HepG2 (cell line): ENCODE data around the gene RAB40A. TPM values are rescaled to one million over a fixed set of nuclear protein-coding genes. Genes with fewer than 3 reads are reported as not detected.

ENCODE experiments used
- ATAC-seq: fragments of 200-7000 bp; cut with Tn5 transposase; 3 replicates; pipeline ENCODE4 v1.9.1; 2020; ENCODE audit warnings: mild to moderate bottlenecking, moderate library complexity
- BruUV-seq: library from RNA; stranded (reverse); fragments of 400-500 nt; replicated peaks from 2 replicates; lab custom pipeline; 2021; lab: Mats Ljungman, UMichigan
- CTCF ChIA-PET: fragments of 300-600 bp; formaldehyde crosslinking; extraction: SDS; loops from one replicate; lab custom pipeline; 2021; ENCODE audit warnings: low total read pairs, inconsistent platforms, low intra/inter-chr PET ratio; lab: Yijun Ruan, JAX
- POLR2A ChIA-PET: fragments of 350-600 bp; sonication (Branson Sonifier 250); formaldehyde crosslinking; loops from one replicate; lab custom pipeline; 2020; ENCODE audit warnings: antibody characterized with exemption, inconsistent platforms; lab: Yijun Ruan, JAX
- DNase-seq: peaks from one replicate; pipeline ENCODE4 v3.0.0-alpha.2; 2015; ENCODE audit warnings: low spot score
- FAIRE-seq: peaks from 3 replicates; lab custom pipeline; 2011; peaks lifted over from hg19 to GRCh38; lab: Jason Lieb, UNC
- H2AFZ ChIP-seq: one replicate; pipeline ENCODE4 v1.6.1; 2011; ENCODE audit warnings: low read length, inconsistent platforms
- H3K27ac ChIP-seq: fragments of 300-600 bp; 3 replicates; pipeline ENCODE4 v1.8.0; 2011; ENCODE audit warnings: mixed run types, mild to moderate bottlenecking, mixed read lengths, low read length, inconsistent platforms; ENCODE audit not compliant: insufficient read depth; ENCODE audit errors: extremely low read length
- H3K27me3 ChIP-seq, 2 experiments: fragments of 200-600 bp in 1 of 2; 2 replicates in 1 of 2; 3 replicates in 1 of 2; pipeline versions ENCODE4 v1.6.0 to v1.8.0; 2011; ENCODE audit warnings: low read length in 2 of 2, mild to moderate bottlenecking in 2 of 2, moderate library complexity in 2 of 2, inconsistent platforms in 1 of 2; ENCODE audit not compliant: insufficient read depth in 2 of 2, control insufficient read depth in 1 of 2
- H3K36me3 ChIP-seq, 2 experiments: fragments of 200-600 bp in 1 of 2; replicated peaks in 1 of 2; 2 replicates in 1 of 2; 3 replicates in 1 of 2; pipeline versions ENCODE4 v1.5.1 to v1.8.0; 2011; ENCODE audit warnings: low read length in 2 of 2, inconsistent platforms in 1 of 2; ENCODE audit not compliant: insufficient read depth in 2 of 2, control insufficient read depth in 1 of 2
- H3K4me1 ChIP-seq: 2 replicates; pipeline ENCODE4 v1.5.1; 2012; ENCODE audit warnings: low read length, inconsistent platforms; ENCODE audit not compliant: insufficient read depth
- H3K4me2 ChIP-seq: 2 replicates; pipeline ENCODE4 v1.6.0; 2011; ENCODE audit warnings: low read depth, low read length, inconsistent platforms
- H3K4me3 ChIP-seq, 3 experiments: fragments of 200-600 bp in 1 of 3; sonication (generic), shearing (Covaris generic) in 1 of 3; replicated peaks in 1 of 3; 2 replicates each; pipeline ENCODE4 v1.5.1; 2011 to 2016; ENCODE audit warnings: low read length in 3 of 3, inconsistent platforms in 2 of 3, low read depth in 2 of 3, mild to moderate bottlenecking in 2 of 3, control low read depth in 1 of 3, mixed read lengths in 1 of 3; ENCODE audit not compliant: insufficient read depth in 1 of 3
- H3K79me2 ChIP-seq: one replicate; pipeline ENCODE4 v1.6.1; 2011; ENCODE audit warnings: low read length, inconsistent platforms; ENCODE audit not compliant: insufficient read depth
- H3K9ac ChIP-seq: 2 replicates; pipeline ENCODE4 v1.6.0; 2011; ENCODE audit warnings: mild to moderate bottlenecking, low read depth, low read length, inconsistent platforms; ENCODE audit not compliant: insufficient read depth
- H3K9me3 ChIP-seq: 2 replicates; pipeline ENCODE4 v1.5.1; 2012; ENCODE audit warnings: mild to moderate bottlenecking, low read length
- H4K20me1 ChIP-seq: 2 replicates; pipeline ENCODE4 v1.6.0; 2011; ENCODE audit warnings: inconsistent platforms, mild to moderate bottlenecking, low read length, moderate library complexity; ENCODE audit not compliant: insufficient read depth
- ASH2L ChIP-seq: fragments of 300-600, 200-600 bp; sonication (generic); IDR thresholded peaks from 2 replicates; pipeline ENCODE4 v1.7.0; 2017; ENCODE audit warnings: low read depth, mild to moderate bottlenecking, moderate library complexity, mixed read lengths, low read length; ENCODE audit not compliant: insufficient read length
- ATAD3A ChIP-seq: sonication (generic); formaldehyde crosslinking; IDR thresholded peaks from 2 replicates; pipeline ENCODE4 v1.4.0; 2020; ENCODE audit warnings: missing genetic modification reagents
- GATA4 ChIP-seq: sonication (generic); IDR thresholded peaks from 2 replicates; pipeline ENCODE4 v1.6.1; 2016; ENCODE audit warnings: antibody characterized with exemption, low read depth, borderline replicate concordance
- MLLT10 ChIP-seq: sonication (generic); formaldehyde crosslinking; IDR thresholded peaks from 2 replicates; pipeline ENCODE4 v1.4.0; 2020; ENCODE audit warnings: missing genetic modification reagents
- SUZ12 ChIP-seq: fragments of 150-350 bp; IDR thresholded peaks from 2 replicates; pipeline ENCODE4 v1.6.1; 2014; ENCODE audit warnings: low read depth, low read length
- ZBTB1 ChIP-seq: sonication (generic); formaldehyde crosslinking; IDR thresholded peaks from 2 replicates; pipeline ENCODE4 v1.4.0; 2020; ENCODE audit warnings: missing genetic modification reagents, borderline replicate concordance
- ZBTB44 ChIP-seq: sonication (generic); formaldehyde crosslinking; IDR thresholded peaks from 2 replicates; pipeline ENCODE4 v1.4.0; 2020; ENCODE audit warnings: missing genetic modification reagents
- ZNF143 ChIP-seq: sonication (generic); formaldehyde crosslinking; IDR thresholded peaks from 2 replicates; pipeline ENCODE4 v1.4.0; 2020; ENCODE audit warnings: missing genetic modification reagents
- ZNF263 ChIP-seq: sonication (generic); formaldehyde crosslinking; IDR thresholded peaks from 2 replicates; pipeline ENCODE4 v1.4.0; 2020; ENCODE audit warnings: missing genetic modification reagents
- ZNF703 ChIP-seq: sonication (generic); formaldehyde crosslinking; IDR thresholded peaks from 2 replicates; pipeline ENCODE4 v1.5.1; 2020; ENCODE audit warnings: missing genetic modification reagents, mild to moderate bottlenecking, moderate library complexity, borderline replicate concordance
- ZNF83 ChIP-seq: sonication (generic); formaldehyde crosslinking; IDR thresholded peaks from 2 replicates; pipeline ENCODE4 v1.4.0; 2020; ENCODE audit warnings: missing genetic modification reagents, mild to moderate bottlenecking, borderline replicate concordance
- WGBS: methylation state at CpG from one replicate; pipeline ENCODE4 v1.1.6; 2017; ENCODE audit warnings: low lambda C conversion rate; 5-methylcytosine and 5-hydroxymethylcytosine counted together
- in situ Hi-C: cut with HindIII; loops from 2 replicates; pipeline ENCODE4 v1.10.0; 2017; ENCODE audit warnings: low pct_unique_long_range_greater_than_20kb; ENCODE audit not compliant: extremely low pct_ligation_motif_present
- intact Hi-C: fragments of 100-400 bp; cut with micrococcal nuclease; formaldehyde crosslinking; loops from one replicate; pipeline ENCODE4 v1.10.0; 2022; ENCODE audit not compliant: unreplicated experiment
- polyA plus RNA-seq, 8 experiments: library from polyadenylated mRNA; depleted of rRNA in 3 of 8; stranded (reverse) in 7 of 8; unstranded in 1 of 8; fragments of >200 nt; fragmentation: Illumina TruSeq in 4 of 8; extraction: Trizol in 4 of 8; gene quantifications; 2 replicates each; pipeline versions ENCODE4 v1.2.1 to v1.2.3, GENCODE V29; 2011 to 2016; ENCODE audit warnings: low read depth in 4 of 8, missing spikeins in 1 of 8, mixed read lengths in 1 of 8; ENCODE audit not compliant: insufficient read depth in 1 of 8
- total RNA-seq, 5 experiments: library from RNA; depleted of rRNA; stranded (reverse); fragments of >200 nt; fragmentation: Illumina TruSeq; extraction: Trizol; gene quantifications; 2 replicates each; pipeline ENCODE4 v1.2.3, GENCODE V29; 2016; ENCODE audit warnings: low read depth in 1 of 5
- TF ChIP-seq, protein P1 (sequence below): sonication (generic); formaldehyde crosslinking; IDR thresholded peaks from 2 replicates; pipeline ENCODE4 v1.5.0; 2020; ENCODE audit warnings: missing genetic modification reagents
- TF ChIP-seq, protein P2 (sequence below): sonication (generic); formaldehyde crosslinking; IDR thresholded peaks from 2 replicates; pipeline ENCODE4 v1.8.0; 2022; ENCODE audit warnings: low read depth, missing genetic modification reagents

RAB40A gene
- total and polyA plus RNA-seq, 2 of the 13 experiments (the other 11 are each of a cell fraction or from before 2014, with no cell fraction given), result 0.11 TPM; not detected in 1

DNA sequence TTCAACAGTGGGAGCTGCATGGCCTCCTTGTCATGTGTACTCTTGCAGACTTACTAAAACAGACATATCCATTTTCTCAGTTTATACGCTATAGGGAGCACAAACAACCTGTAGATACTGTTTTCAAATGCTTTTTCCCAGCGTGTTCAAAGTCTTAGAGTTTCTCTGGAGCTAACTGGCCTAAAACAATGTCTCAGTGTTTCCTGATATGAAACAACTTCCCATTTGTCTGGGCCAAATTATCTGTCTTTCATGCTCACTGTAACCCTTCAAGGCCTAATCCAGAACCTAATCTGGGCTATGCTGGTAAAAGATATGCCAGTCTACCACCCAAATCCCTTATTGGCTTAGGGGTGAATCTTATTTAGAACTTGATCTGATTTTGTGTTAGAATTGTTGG, 38.8 kb downstream of the RAB40A start:
- no peaks in the 10 kb centered on the region for H3K4me1 ChIP-seq
- no peak overlapping the region for H3K27ac ChIP-seq
- H3K9me3 ChIP-seq, result no peaks in the 10 kb centered on the region
- H3K27me3 ChIP-seq, result no peaks in the 10 kb centered on the region
- DNase-seq (no peak), ATAC-seq (no peak), FAIRE-seq (no peak)
- TF ChIP-seq, protein P1, sequence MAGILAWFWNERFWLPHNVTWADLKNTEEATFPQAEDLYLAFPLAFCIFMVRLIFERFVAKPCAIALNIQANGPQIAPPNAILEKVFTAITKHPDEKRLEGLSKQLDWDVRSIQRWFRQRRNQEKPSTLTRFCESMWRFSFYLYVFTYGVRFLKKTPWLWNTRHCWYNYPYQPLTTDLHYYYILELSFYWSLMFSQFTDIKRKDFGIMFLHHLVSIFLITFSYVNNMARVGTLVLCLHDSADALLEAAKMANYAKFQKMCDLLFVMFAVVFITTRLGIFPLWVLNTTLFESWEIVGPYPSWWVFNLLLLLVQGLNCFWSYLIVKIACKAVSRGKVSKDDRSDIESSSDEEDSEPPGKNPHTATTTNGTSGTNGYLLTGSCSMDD (CRISPR knock-in tag), result no peak
- TF ChIP-seq ATAD3A (CRISPR knock-in tag), result no peak
- no peak for TF ChIP-seq ASH2L
- TF ChIP-seq ZNF83 (CRISPR knock-in tag), result no peak
- TF ChIP-seq, protein P2, sequence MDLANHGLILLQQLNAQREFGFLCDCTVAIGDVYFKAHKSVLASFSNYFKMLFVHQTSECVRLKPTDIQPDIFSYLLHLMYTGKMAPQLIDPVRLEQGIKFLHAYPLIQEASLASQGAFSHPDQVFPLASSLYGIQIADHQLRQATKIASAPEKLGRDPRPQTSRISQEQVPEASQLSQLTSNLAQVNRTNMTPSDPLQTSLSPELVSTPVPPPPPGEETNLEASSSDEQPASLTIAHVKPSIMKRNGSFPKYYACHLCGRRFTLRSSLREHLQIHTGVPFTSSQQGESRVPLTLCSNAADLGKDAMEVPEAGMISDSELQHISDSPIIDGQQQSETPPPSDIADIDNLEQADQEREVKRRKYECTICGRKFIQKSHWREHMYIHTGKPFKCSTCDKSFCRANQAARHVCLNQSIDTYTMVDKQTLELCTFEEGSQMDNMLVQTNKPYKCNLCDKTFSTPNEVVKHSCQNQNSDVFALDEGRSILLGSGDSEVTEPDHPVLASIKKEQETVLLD (CRISPR knock-in tag), result no peak
- no peak overlapping the region for H3K4me3 ChIP-seq
- H3K79me2 ChIP-seq, result no peaks in the 10 kb centered on the region
- BruUV-seq, result no TSS peak
- H3K9ac ChIP-seq, result no peak overlapping the region
- H4K20me1 ChIP-seq, result no peaks in the 10 kb centered on the region
- in situ Hi-C loops (no loop called here), intact Hi-C loops (no loop called here)
- no peak overlapping the region for H3K4me2 ChIP-seq
- H3K36me3 ChIP-seq, result no peaks in the 10 kb centered on the region
- H2AFZ ChIP-seq, result no peak overlapping the region
- POLR2A ChIA-PET, result interaction anchor here (0.5 kb wide), 1 partner anchor 207 kb away, joined by 3 read pairs; no protein-coding TSS in a partner anchor
- WGBS, result 50% methylated on average over 1 of the region's 2 CpGs
- CTCF ChIA-PET, result no interaction called here

- H3K4me3 ChIP-seq, result no peak overlapping the region
- no peak for ATAC-seq
- in situ Hi-C loops, result loop anchor here (10.0 kb wide), 1 partner anchor 63 kb away; no protein-coding TSS in a partner anchor
- no peak for TF ChIP-seq GATA4
- TF ChIP-seq ZBTB44 (CRISPR knock-in tag), result no peak
- TF ChIP-seq SUZ12, result no peak
- no peak for TF ChIP-seq ZNF143 (CRISPR knock-in tag)
- TF ChIP-seq ZBTB1 (CRISPR knock-in tag), result no peak
- no peak for TF ChIP-seq ZNF703 (CRISPR knock-in tag)
- no peak for TF ChIP-seq MLLT10 (CRISPR knock-in tag)
- TF ChIP-seq ZNF263 (CRISPR knock-in tag), result no peak
- no peak overlapping the region for H3K4me2 ChIP-seq
- ChIA-PET POLR2A (no interaction called here), CTCF (no interaction called here)
- H3K9ac ChIP-seq, result no peak overlapping the region
- no peaks in the 10 kb centered on the region for H3K4me1 ChIP-seq
- intact Hi-C loops, result no loop called here
- H2AFZ ChIP-seq, result no peak overlapping the region
- BruUV-seq, result no TSS peak
- FAIRE-seq, result no peak
- DNase-seq, result no peak
- no peaks in the 10 kb centered on the region for H3K79me2 ChIP-seq
- H3K27me3 ChIP-seq, result no peaks in the 10 kb centered on the region
- no peaks in the 10 kb centered on the region for H4K20me1 ChIP-seq
- no peak overlapping the region for H3K27ac ChIP-seq
- no peaks in the 10 kb centered on the region for H3K36me3 ChIP-seq
- no peaks in the 10 kb centered on the region for H3K9me3 ChIP-seq
Measured at GRCh38 chrX:103477496-103477895, 41.8 kb downstream of the RAB40A start.
